ENCODE results near the gene SETMAR.

DNA sequence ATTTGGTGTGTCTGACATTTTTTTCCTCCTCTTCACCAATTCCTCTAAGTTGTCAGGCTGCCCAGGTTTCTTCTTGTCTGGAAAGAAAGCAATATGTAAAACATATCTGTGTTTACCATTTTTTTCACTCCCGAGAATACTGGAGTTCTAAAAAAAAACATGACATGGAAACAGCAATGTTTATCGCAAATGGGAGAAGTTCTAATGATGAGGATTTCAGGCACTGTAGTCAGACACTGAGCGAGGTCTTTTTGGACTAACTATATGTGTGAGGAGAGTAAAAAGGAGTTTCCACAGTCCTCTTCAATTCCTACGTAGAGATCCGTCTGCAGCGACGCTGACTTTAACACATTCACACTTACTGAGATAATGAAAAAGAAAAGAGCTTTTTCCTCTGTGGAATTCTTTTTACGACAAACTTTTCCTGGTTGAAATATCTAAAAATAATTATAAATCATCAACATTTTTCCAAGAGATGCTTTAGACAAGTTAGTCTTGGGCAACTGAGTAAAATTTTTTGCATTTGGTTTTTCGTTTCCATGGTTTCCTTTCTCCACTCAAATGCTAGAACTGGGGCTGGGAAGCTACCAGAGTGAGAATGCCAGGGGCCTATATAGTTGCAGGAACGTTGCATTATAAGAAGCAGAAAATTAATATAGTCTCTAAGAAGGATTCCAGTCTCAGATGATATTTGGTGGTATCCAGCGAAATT lies 8.4 kb upstream of the SETMAR start:
- TF ChIP-seq, protein P1, sequence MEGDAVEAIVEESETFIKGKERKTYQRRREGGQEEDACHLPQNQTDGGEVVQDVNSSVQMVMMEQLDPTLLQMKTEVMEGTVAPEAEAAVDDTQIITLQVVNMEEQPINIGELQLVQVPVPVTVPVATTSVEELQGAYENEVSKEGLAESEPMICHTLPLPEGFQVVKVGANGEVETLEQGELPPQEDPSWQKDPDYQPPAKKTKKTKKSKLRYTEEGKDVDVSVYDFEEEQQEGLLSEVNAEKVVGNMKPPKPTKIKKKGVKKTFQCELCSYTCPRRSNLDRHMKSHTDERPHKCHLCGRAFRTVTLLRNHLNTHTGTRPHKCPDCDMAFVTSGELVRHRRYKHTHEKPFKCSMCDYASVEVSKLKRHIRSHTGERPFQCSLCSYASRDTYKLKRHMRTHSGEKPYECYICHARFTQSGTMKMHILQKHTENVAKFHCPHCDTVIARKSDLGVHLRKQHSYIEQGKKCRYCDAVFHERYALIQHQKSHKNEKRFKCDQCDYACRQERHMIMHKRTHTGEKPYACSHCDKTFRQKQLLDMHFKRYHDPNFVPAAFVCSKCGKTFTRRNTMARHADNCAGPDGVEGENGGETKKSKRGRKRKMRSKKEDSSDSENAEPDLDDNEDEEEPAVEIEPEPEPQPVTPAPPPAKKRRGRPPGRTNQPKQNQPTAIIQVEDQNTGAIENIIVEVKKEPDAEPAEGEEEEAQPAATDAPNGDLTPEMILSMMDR (IDR thresholded peaks at IDR 0.05), result no peak
- no peak for TF ChIP-seq POLR2A (IDR thresholded peaks at IDR 0.05)
